T-helper 9 cell (primary cell): ENCODE results near the gene SLC2A10.

Experiments
- DNase-seq: peaks from one replicate; pipeline ENCODE4 v3.0.0-alpha.2; 2020

SLC2A10 gene

DNA sequence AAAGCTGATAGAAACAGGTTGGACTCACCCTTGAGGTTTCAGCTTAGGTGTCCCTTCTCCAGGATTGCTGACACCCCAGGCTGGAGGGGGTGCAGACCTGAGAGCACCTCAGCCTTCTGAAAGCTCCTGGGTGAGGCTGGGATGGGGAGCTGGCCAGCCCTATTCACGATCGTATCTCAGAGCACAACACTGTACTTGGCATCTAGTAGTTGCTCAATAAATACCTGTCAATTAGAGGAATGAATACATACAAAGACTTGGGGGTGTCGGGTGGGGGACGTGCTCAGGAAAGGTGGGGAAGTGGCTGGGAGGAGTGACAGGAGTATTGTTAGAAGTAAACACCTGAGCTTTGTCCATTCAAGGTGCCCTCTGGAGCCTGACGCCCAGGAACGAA, 61.7 kb downstream of the SLC2A10 start:
- DNase-seq = no peak

DNA sequence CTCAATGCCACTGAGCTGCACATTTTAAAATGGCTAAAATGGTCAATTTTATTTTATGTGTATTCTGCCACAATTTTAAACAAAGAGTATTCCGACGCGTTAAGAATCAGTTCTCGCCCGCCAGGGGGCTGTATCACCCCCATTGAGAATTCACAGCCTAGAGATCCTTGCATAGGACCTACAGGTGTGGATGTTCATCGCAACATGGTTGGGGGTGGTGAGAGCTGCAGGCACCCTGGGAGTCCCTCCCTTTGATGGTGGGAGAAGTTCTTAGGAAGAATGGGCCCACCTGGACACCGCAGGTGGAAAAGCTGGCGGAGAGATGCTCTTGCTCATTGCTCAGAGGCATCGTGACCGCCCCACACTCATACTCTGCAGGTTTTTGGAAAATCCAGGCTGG, 63.5 kb downstream of the SLC2A10 start:
- DNase-seq = no peak

DNA sequence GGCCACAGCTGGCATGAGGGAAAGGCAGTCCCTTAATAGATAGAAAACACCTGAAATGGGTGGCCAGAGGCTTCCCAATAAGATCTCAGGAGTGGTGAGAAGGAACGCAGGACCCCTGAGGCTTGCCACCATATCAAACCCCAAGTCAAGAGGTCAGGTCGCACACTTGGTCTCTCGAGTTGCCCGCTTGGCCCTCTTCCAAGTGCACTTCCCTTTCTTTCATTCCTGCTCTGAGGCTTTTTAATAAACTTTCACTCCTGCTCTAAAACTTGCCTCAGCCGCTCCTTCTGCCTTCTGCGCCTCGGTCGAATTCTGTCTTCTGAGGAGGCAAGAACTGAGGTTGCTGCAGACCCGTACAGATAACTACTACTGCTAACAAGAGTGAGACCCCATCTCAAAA, 64.2 kb downstream of the SLC2A10 start:
- DNase-seq = no peak

DNA sequence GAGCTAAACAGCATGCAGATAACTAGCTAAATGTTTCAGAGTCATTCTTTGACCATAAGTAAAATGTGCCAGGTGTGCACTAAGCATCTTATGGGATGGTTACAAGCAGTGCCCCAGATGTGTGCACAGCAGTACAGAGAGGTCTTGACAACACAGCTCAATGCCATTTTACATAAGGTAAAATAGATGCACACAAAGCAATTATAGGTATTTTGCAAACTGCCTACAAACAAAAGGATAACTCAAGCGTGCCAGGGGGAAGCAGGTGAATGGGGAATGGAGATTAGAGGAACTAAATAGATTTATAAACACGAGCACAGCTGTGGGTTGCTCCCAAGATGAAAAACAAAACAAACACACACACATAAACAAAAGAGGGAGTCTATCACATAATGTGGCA, 64.8 kb downstream of the SLC2A10 start:
- no peak for DNase-seq

DNA sequence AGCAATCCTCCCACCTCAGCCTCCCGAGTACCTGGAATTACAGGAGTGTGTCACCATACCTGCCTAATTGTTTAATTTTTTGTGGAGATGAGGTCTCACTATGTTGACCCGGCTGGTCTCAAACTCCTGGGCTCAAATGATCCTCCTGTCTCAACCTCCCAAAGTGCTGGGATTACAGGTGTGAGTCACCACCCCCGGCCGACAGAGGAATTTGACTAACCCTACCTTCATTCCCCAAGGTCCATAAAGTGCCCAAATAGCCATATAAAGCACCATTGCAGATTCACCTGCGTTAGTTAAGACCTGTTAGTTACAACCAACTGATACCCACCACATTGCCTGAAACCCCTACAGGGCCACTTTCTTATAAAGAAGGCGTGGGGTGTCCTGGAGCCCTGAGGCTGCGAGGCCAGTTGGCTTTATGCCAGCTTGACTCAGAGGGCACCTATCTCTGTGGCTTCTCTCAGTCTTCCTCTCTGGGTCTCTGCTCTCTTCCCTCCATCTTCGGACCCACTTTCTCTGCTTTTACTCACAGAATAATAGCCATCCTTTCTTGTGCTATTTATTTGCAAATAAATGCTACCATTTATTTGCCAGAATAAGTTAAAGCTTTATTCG, 65.6 kb downstream of the SLC2A10 start:
- DNase-seq = no peak

DNA sequence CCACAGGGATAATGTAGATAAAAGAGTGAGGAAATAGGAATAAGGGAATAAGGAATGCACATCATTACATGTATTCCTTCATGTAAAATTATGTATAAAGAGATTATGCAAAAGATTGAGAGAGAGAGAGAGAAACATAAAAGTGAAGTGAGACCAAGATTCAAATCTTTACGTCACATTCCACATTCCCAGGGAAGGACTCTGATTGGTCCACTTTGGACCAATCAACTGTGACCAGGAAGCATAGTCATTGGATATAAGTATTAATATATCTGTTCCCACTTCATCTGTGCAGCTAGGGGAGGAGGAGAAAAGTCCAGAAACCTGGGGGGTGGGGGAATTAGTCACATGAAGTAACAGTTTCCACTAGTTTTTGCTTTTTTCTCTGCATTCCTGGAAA, 66.4 kb downstream of the SLC2A10 start:
- DNase-seq = no peak

DNA sequence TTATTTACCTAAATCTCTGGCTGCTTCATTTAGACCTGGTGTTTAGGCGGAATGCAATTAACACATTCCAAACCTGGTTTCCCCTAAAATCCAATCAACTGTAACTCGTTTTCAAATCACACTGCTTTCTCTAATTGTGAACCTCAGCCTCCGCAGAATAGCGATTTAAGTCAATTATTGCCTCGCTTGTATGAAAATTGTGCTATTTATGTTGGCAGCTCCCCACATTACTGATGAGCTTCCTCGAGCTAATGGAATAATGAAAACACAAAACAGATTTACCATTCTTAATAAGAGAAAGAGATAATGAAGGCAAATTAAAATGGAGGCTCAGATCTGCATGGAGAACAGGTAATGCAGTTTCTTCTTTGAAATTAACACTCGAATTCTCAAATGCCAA, 67.9 kb downstream of the SLC2A10 start:
- no peak for DNase-seq

DNA sequence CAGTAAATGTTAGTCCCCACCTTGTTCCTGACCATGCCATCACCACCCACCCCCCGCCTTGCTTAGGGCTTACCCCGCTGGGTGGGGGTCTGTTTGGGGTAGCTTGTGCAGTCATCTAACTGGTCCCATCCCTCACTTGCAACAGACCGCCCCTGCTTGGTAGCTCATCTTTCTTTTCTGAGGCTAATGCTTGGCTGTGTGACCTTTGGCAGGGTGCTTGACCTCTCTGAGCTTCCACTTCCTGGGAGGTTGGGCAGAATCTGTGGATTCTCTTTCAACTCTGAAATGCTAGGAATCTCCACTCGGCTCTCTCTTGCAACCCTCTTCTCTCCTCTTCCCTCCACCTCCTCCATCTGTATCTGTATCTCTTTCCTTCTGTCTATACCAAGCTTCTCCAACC, 70.4 kb downstream of the SLC2A10 start:
- DNase-seq = no peak

DNA sequence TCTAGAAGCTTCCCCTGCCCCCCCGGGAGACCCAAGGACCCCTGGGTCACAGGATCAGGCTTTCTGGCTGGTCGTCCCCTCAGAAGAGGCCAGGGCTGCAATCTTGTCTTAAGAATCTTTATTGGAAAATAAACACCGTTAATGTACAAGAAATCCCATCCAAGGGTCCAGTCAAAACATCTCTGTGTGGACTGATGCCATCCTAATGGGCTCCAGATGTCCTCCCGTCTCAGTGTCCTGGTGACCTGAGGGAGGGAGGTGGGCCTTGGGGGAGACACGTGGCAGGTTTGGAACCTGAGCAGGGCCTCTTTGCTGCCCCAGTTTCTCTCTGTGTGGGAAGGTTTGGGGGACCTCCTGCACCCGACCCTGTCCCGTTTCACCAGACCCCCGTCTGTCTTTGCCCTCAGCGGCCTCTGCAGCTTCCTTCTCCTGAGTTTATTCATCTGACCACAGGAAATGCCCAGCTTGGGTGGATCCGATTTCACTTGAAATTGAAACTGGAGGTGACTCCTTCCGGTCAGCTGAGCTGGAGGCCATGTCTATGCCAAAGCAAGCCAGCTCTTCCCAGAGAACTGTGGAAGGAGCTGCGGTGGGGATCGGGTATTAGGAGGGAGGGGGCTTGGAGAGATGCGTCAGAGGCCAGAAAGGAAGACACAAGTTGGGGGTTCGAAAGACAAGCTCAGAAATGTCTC, 75.1 kb downstream of the SLC2A10 start:
- DNase-seq = no peak
